GM03348 (cell line): Measurements from ENCODE around the gene CCL18.
"Not testable (repeated sequence)": the region's sequence is repeated elsewhere in the genome, so short reads cannot be mapped to it uniquely, and the experiment has no call there.

ENCODE experiments used
- DNase-seq: peaks from one replicate; pipeline ENCODE4 v3.0.0; 2012; ENCODE audit warnings: low spot score

CCL18 gene

GRCh38 chr17:36063786-36064541, at the start of gene CCL18:
Gene CCL18, plus strand, starts transcription at chr17:36064272. Its CDS starts 71 bp downstream, at chr17:36064343.
- no peak for DNase-seq

GRCh38 chr17:36014946-36015345, 49.1 kb upstream of the CCL18 start:
- no peak for DNase-seq

- DNase-seq = not testable (repeated sequence)
These were observed 48.2 kb upstream of the CCL18 start for GRCh38 chr17:36015895-36016294.

- DNase-seq = no peak
These were observed 47.5 kb upstream of the CCL18 start for GRCh38 chr17:36016555-36016954.

- no peak for DNase-seq
These were observed 46.3 kb upstream of the CCL18 start, which contains the start of gene CCL23 for GRCh38 chr17:36017799-36018198. Gene CCL23, minus strand, starts transcription at chr17:36017972. Its CDS starts 75 bp downstream, at chr17:36017897.

GRCh38 chr17:36019423-36019822, 44.6 kb upstream of the CCL18 start:
- DNase-seq = no peak

- DNase-seq = no peak
These were observed 39.8 kb upstream of the CCL18 start for GRCh38 chr17:36024106-36024869.

- no peak for DNase-seq
These were observed 36.3 kb upstream of the CCL18 start for GRCh38 chr17:36027761-36028160.

- no peak for DNase-seq
These were observed 33.1 kb upstream of the CCL18 start for GRCh38 chr17:36030956-36031355.

- no peak for DNase-seq
These were observed 29.9 kb upstream of the CCL18 start for GRCh38 chr17:36034127-36034526.

- DNase-seq = no peak
These were observed 27.8 kb upstream of the CCL18 start for GRCh38 chr17:36036235-36036634.

- DNase-seq = no peak
These were observed 16.0 kb upstream of the CCL18 start for GRCh38 chr17:36048066-36048465.

GRCh38 chr17:36049643-36050042, 14.4 kb upstream of the CCL18 start:
- DNase-seq = no peak

- DNase-seq = no peak
These were observed 8.9 kb upstream of the CCL18 start for GRCh38 chr17:36055171-36055570.

- DNase-seq = no peak
These were observed 8.1 kb upstream of the CCL18 start for GRCh38 chr17:36055921-36056520.

GRCh38 chr17:36057911-36058310, 6.2 kb upstream of the CCL18 start:
- no peak for DNase-seq

GRCh38 chr17:36059406-36059805, 4.7 kb upstream of the CCL18 start:
- DNase-seq = no peak

- no peak for DNase-seq
These were observed 3.3 kb upstream of the CCL18 start for GRCh38 chr17:36060816-36061215.

GRCh38 chr17:36066365-36066985, 2.4 kb downstream of the CCL18 start:
- no peak for DNase-seq

- DNase-seq = no peak
These were observed 4.5 kb downstream of the CCL18 start for GRCh38 chr17:36068524-36068923.

GRCh38 chr17:36069136-36069535, 5.1 kb downstream of the CCL18 start:
- no peak for DNase-seq

- no peak for DNase-seq
These were observed 6.4 kb downstream of the CCL18 start for GRCh38 chr17:36070427-36070826.
